ENCODE results near the gene UNC13A. TPM values are rescaled to one million over a fixed set of nuclear protein-coding genes. Genes with fewer than 3 reads are reported as not detected.

Gene UNC13A
- total and polyA plus RNA-seq, 2 donors (not counting 1 experiment from before 2014, with no cell fraction given) = under 0.01 to 0.28 TPM

DNA sequence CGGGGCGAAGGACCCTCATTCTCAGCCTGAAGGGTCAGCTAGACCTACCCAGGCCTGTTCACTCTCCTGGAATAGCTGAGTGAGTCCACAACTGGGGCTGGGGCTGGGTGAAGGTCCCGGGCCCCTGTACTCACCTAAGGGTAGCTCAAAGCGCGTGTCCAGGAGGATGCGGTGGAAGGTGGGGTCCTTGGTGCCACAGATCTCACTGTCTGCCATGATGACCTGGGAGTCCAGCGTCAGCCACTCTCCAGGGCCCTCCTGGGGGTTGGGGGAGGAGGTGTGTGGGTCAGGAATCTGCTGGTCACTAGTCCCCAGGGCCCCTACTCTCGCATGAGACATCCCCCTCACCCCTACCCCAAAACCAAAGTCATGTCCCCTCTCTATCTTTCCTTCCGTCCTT, 18.7 kb downstream of the UNC13A start:
- no peak overlapping the region for H3K4me3 ChIP-seq (replicated peaks in 1 of 4; ENCODE audit: control extremely low read depth in 1 of 4, insufficient read depth in 1 of 4, low read depth in 3 of 4, low read length in 4 of 4)
- no peaks in the 10 kb centered on the region for H3K4me1 ChIP-seq (ENCODE audit: control insufficient read depth, extremely low read depth, insufficient read depth, low read length)
- no peaks in the 10 kb centered on the region for H3K27me3 ChIP-seq (ENCODE audit: control insufficient read depth, insufficient read depth, low read length)
- no peak for DNase-seq (ENCODE audit: low read depth in 2 of 2)
- TF ChIP-seq EZH2 (IDR thresholded peaks at IDR 0.05; ENCODE audit: low read length, missing control alignments) = no peak
- TF ChIP-seq, protein P1, sequence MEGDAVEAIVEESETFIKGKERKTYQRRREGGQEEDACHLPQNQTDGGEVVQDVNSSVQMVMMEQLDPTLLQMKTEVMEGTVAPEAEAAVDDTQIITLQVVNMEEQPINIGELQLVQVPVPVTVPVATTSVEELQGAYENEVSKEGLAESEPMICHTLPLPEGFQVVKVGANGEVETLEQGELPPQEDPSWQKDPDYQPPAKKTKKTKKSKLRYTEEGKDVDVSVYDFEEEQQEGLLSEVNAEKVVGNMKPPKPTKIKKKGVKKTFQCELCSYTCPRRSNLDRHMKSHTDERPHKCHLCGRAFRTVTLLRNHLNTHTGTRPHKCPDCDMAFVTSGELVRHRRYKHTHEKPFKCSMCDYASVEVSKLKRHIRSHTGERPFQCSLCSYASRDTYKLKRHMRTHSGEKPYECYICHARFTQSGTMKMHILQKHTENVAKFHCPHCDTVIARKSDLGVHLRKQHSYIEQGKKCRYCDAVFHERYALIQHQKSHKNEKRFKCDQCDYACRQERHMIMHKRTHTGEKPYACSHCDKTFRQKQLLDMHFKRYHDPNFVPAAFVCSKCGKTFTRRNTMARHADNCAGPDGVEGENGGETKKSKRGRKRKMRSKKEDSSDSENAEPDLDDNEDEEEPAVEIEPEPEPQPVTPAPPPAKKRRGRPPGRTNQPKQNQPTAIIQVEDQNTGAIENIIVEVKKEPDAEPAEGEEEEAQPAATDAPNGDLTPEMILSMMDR (conservative IDR thresholded peaks at IDR 0.05 in 1 of 2, IDR thresholded peaks at IDR 0.05 in 1 of 2; ENCODE audit: low read depth in 1 of 2, low read length in 2 of 2) = no peak
- H4K20me1 ChIP-seq (ENCODE audit: control insufficient read depth, extremely low read depth, insufficient read depth, low read length) = no peaks in the 10 kb centered on the region
- no peak overlapping the region for H2AFZ ChIP-seq (ENCODE audit: low read length)
- no peaks in the 10 kb centered on the region for H3K79me2 ChIP-seq (ENCODE audit: control insufficient read depth, insufficient read depth, low read length)
- no peak overlapping the region for H3K4me2 ChIP-seq (ENCODE audit: extremely low read depth, insufficient read depth, low read length)
- H3K9me3 ChIP-seq (ENCODE audit: control insufficient read depth, insufficient read depth, low read depth, low read length) = no peaks in the 10 kb centered on the region
- H3K36me3 ChIP-seq (ENCODE audit: control insufficient read depth, insufficient read depth, low read length) = no peaks in the 10 kb centered on the region
- no peak overlapping the region for H3K9ac ChIP-seq (ENCODE audit: insufficient read depth, low read length)
- no peak overlapping the region for H3K27ac ChIP-seq (ENCODE audit: insufficient read depth, low read length)

DNA sequence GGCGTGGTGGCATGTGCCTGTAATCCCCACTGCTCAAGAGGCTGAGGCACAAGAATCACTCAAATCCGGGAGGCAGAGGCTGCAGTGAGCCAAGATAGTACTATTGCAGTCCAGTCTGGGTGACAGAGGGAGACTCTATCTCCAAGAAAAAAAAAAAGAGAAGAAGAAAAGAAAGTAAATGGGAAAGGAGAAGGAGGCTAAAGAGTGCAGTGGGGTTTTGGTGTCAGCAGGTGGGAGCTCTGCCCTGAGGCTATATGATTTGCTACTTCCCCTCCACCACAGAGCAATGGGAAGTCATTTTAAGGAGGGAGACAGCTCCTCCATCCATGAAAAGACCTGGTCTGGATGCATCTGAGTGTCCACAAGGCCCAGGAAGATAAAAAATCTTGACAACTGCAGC, 23.1 kb downstream of the UNC13A start:
- DNase-seq (ENCODE audit: low read depth in 2 of 2) = no peak
- TF ChIP-seq EZH2 (IDR thresholded peaks at IDR 0.05; ENCODE audit: low read length, missing control alignments) = no peak
- TF ChIP-seq, protein P1 (conservative IDR thresholded peaks at IDR 0.05 in 1 of 2, IDR thresholded peaks at IDR 0.05 in 1 of 2; ENCODE audit: low read depth in 1 of 2, low read length in 2 of 2) = no peak
- Histone ChIP-seq H4K20me1 (ENCODE audit: control insufficient read depth, extremely low read depth, insufficient read depth, low read length) (no peaks in the 10 kb centered on the region), H3K27me3 (ENCODE audit: control insufficient read depth, insufficient read depth, low read length) (no peaks in the 10 kb centered on the region), H3K9me3 (ENCODE audit: control insufficient read depth, insufficient read depth, low read depth, low read length) (no peaks in the 10 kb centered on the region), H3K9ac (ENCODE audit: insufficient read depth, low read length) (no peak overlapping the region), H3K27ac (ENCODE audit: insufficient read depth, low read length) (no peak overlapping the region), H3K36me3 (ENCODE audit: control insufficient read depth, insufficient read depth, low read length) (no peaks in the 10 kb centered on the region), H2AFZ (ENCODE audit: low read length) (no peak overlapping the region), H3K4me3 (replicated peaks in 1 of 4; ENCODE audit: control extremely low read depth in 1 of 4, insufficient read depth in 1 of 4, low read depth in 3 of 4, low read length in 4 of 4) (no peak overlapping the region), H3K4me2 (ENCODE audit: extremely low read depth, insufficient read depth, low read length) (no peak overlapping the region), H3K79me2 (ENCODE audit: control insufficient read depth, insufficient read depth, low read length) (no peaks in the 10 kb centered on the region), H3K4me1 (ENCODE audit: control insufficient read depth, extremely low read depth, insufficient read depth, low read length) (no peaks in the 10 kb centered on the region)

DNA sequence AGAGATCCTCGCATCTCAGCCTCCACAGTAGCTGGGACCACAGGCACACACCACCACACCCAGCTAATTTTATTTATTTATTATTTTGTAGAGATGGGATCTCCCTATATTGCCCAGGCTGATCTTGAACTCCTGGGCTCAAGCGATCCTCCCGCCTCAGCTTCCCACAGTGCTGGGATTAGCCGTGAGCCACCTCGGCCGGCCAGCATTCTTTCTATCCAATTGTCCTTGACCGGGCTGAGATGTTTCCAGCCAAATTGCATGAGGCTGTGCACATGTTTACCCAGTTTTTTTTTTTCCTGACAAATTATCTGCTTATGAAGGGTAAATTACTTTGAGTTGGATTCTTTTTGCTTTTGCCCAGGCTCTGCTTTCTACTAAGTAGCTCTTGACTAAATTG, 28.2 kb downstream of the UNC13A start:
- no peak overlapping the region for H3K4me3 ChIP-seq (replicated peaks in 1 of 4; ENCODE audit: control extremely low read depth in 1 of 4, insufficient read depth in 1 of 4, low read depth in 3 of 4, low read length in 4 of 4)
- TF ChIP-seq, protein P1 (conservative IDR thresholded peaks at IDR 0.05 in 1 of 2, IDR thresholded peaks at IDR 0.05 in 1 of 2; ENCODE audit: low read depth in 1 of 2, low read length in 2 of 2) = no peak
- no peak for TF ChIP-seq EZH2 (IDR thresholded peaks at IDR 0.05; ENCODE audit: low read length, missing control alignments)
- H3K27me3 ChIP-seq (ENCODE audit: control insufficient read depth, insufficient read depth, low read length) = no peaks in the 10 kb centered on the region
- DNase-seq (ENCODE audit: low read depth in 2 of 2) = no peak
- no peak overlapping the region for H3K9ac ChIP-seq (ENCODE audit: insufficient read depth, low read length)
- no peaks in the 10 kb centered on the region for H4K20me1 ChIP-seq (ENCODE audit: control insufficient read depth, extremely low read depth, insufficient read depth, low read length)
- no peaks in the 10 kb centered on the region for H3K9me3 ChIP-seq (ENCODE audit: control insufficient read depth, insufficient read depth, low read depth, low read length)
- no peaks in the 10 kb centered on the region for H3K79me2 ChIP-seq (ENCODE audit: control insufficient read depth, insufficient read depth, low read length)
- H3K4me2 ChIP-seq (ENCODE audit: extremely low read depth, insufficient read depth, low read length) = no peak overlapping the region
- no peaks in the 10 kb centered on the region for H3K36me3 ChIP-seq (ENCODE audit: control insufficient read depth, insufficient read depth, low read length)
- H3K4me1 ChIP-seq (ENCODE audit: control insufficient read depth, extremely low read depth, insufficient read depth, low read length) = no peaks in the 10 kb centered on the region
- no peak overlapping the region for H3K27ac ChIP-seq (ENCODE audit: insufficient read depth, low read length)
- H2AFZ ChIP-seq (ENCODE audit: low read length) = no peak overlapping the region

Data from fibroblast of lung (primary cell).